Measurements from ENCODE around the gene INF2.

- TF ChIP-seq CTCF (IDR thresholded peaks at IDR 0.05; ENCODE audit: extremely low read depth in 1 of 2, insufficient read depth in 1 of 2, low read depth in 1 of 2, low read length in 2 of 2) (no peak), EZH2 (IDR thresholded peaks at IDR 0.05; ENCODE audit: borderline replicate concordance, low read depth, low read length, severe bottlenecking) (no peak), POLR2A (IDR thresholded peaks at IDR 0.05; ENCODE audit: low read depth, low read length) (no peak), GATA2 (IDR thresholded peaks at IDR 0.05; ENCODE audit: insufficient read depth, insufficient read length, low read depth, low read length) (no peak), POLR2AphosphoS5 (IDR thresholded peaks at IDR 0.05; ENCODE audit: insufficient read depth, low read depth, low read length) (no peak), FOS (IDR thresholded peaks at IDR 0.05; ENCODE audit: borderline replicate concordance, insufficient read depth, low read length) (no peak), MYC (IDR thresholded peaks at IDR 0.05; ENCODE audit: low read depth, low read length) (no peak), MAX (IDR thresholded peaks at IDR 0.05; ENCODE audit: insufficient read depth, insufficient read length) (no peak)
These were observed 37.0 kb upstream of the INF2 start for GRCh38 chr14:104652386-104652785.

Data from endothelial cell of umbilical vein (primary cell).